ENCODE data around the gene SMYD3.

DNA sequence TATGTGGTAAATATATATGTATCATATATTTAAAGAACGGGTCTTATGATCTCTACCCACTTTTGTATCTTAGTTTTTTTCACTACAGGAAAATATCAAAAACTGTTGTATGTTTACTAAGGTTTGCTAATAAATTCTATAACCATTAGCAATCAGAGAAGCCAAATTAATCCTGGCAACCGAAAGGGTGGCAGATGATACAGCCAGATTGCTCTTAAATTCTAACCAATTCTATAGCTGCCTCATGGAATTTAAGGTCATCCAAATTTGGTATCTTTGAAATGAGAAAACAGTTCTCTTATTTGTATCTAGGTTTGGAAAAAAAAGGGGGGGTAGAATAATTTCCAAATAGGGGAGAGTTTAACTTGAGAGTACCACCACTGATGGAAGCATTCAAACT lies 591.2 kb downstream of the SMYD3 start:
- TF ChIP-seq CTCF (conservative IDR thresholded peaks at IDR 0.05 in 1 of 2, IDR thresholded peaks at IDR 0.05 in 1 of 2; ENCODE audit: low read depth in 1 of 2, low read length in 2 of 2): no peak
- no peak for TF ChIP-seq EZH2 (IDR thresholded peaks at IDR 0.05; ENCODE audit: low read length, missing control alignments)
